HG03108 (cell line): ENCODE results near the gene CD53.
"Not testable (repeated sequence)": the region's sequence is repeated elsewhere in the genome, so short reads cannot be mapped to it uniquely, and the experiment has no call there.

Experiments used
- ATAC-seq: cut with Tn5 transposase; IDR thresholded peaks from one replicate; pipeline ENCODE4 v1.9.1; 2021; ENCODE audit warnings: moderate library complexity; ENCODE audit not compliant: unreplicated experiment

CD53 gene

GRCh38 chr1:110872745-110873720, at the start of gene CD53:
CD53 (plus strand) TSS chr1:110873148; CDS start chr1:110891409, 18,261 bp downstream.
- ATAC-seq: peak; percentile 31

DNA sequence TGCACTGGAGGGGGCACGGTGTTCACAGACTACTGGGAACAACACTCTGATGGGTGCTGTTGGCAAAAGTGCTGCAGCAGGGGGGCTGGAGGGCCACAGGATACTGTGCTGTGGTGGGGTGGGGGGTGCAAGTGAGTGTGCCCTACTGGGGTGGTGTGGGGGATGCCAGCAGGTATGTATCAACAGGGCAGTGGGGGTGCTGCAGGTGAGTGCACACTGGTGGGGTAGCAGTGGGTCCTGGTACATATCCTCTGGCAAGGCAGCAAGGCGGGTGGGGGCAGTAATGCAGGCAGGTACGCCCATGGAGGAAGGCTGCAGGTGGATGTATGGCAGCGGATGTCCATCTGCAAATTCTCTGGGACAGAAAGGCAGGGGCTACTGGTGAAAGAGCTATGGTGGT, 48.8 kb upstream of the CD53 start:
- ATAC-seq: no peak

DNA sequence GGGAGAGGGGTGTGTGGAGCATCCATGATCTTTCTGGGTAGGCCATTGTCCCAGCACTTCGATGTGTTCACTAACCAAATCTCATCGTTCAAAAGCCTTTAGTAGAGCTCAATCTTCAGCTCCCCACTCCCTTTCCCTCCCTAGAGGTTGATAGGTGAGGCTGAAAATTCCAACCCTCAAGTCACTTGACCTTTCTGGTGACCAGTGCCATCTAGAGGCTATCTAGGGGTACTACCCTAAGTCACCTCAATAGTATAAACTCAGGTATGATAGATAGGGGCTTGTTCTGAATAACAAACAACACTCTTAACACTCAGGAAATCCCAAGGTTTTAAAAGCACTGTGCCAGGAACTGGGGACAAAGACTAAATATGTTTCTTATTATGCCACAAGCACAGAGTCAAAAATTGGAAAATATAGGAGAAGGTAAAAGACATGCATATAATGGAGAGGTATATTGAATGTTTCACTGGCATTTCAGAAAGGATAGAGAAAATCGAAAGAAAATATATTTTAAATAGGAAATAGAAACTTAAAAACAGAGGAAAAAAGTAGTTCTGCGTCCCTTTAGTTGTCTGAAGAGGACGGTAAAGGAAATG, 42.9 kb upstream of the CD53 start:
- peak; percentile 67 for ATAC-seq

GRCh38 chr1:110833779-110834178, 39.2 kb upstream of the CD53 start:
- ATAC-seq: not testable (repeated sequence)

GRCh38 chr1:110846861-110847260, 26.1 kb upstream of the CD53 start:
- ATAC-seq: no peak

GRCh38 chr1:110850145-110850544, 22.8 kb upstream of the CD53 start:
- no peak for ATAC-seq

DNA sequence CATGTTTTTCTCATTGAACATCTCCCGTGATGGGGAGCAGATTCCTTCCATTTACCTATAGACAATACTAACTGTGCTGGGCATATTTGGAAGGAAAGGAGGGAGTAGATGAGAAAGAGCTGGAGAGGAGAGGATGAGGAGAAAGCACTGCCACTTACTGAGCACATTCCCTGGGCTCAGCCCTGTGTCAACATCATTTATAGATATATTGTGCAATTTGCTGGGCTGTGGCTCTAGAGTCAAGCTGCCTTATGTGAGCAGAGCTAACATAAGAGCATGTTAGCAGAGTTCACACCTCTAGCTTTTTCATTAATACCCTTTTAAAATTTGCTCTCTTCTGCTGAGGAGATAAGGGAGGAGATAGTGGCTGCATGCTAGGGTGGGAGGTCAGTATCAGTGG, 22.3 kb upstream of the CD53 start:
- no peak for ATAC-seq

- no peak for ATAC-seq
Measured at GRCh38 chr1:110853135-110853534, 19.8 kb upstream of the CD53 start.

GRCh38 chr1:110856410-110856809, 16.5 kb upstream of the CD53 start:
- ATAC-seq: no peak

GRCh38 chr1:110857964-110858948, 14.7 kb upstream of the CD53 start:
- no peak for ATAC-seq

- ATAC-seq: no peak
Measured at GRCh38 chr1:110859062-110859461, 13.9 kb upstream of the CD53 start.

DNA sequence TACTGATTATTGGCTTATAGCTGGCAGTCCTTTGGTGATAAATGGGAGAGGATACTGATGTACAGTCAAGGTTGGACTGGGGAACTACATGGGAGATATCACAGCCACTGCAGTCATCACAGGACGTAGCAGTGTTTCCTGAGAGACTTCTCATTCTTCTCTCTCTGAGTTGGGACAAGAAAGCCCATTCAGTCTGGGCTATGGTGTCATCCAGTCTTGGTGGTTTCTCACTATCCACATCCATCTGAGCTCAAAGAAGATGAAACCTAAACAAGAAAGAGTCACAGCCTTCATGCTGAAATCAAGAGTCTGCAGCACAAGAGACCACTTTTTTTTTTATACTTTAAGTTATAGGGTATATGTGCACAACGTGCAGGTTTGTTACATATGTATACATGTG, 12.8 kb upstream of the CD53 start:
- ATAC-seq: no peak

- not testable (repeated sequence) for ATAC-seq
Measured at GRCh38 chr1:110860620-110861019, 12.3 kb upstream of the CD53 start.

DNA sequence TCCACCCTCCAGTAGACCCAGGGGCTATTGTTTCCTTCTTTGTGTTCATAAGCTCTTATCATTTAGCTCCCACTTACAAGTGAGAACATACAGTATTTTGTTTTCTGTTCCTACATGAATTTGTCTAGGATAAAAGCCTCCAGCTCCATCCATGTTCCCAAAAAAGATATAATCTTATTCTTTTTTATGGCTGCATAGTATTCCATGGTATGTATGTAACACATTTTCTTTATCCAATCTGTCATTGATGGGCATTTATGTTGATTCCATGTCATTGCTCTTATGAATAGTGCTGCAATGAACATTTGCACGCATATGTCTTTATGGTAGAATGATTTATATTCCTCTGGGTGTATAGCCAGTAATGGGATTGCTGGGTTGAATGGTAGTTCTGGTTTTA, 11.0 kb upstream of the CD53 start:
- ATAC-seq: not testable (repeated sequence)

DNA sequence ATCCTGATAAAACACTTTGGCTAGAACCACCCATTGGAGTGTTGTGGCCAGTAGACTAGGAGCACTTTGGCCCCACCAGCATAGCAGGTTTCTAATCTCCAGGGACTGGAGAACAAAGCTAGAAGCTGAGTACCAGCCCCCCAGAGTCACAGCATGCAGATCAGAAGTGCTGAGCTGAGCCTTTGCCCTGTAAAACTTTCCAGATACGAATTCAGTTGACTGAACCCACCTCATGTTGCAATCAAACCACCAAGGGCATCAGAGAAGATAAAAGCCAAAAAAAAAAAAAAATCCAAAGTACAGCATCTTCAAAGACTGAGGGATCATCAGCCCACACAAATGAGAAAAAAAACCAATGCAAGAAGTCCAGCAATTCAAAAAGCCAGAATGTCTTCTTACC, 8.7 kb upstream of the CD53 start:
- ATAC-seq: no peak

DNA sequence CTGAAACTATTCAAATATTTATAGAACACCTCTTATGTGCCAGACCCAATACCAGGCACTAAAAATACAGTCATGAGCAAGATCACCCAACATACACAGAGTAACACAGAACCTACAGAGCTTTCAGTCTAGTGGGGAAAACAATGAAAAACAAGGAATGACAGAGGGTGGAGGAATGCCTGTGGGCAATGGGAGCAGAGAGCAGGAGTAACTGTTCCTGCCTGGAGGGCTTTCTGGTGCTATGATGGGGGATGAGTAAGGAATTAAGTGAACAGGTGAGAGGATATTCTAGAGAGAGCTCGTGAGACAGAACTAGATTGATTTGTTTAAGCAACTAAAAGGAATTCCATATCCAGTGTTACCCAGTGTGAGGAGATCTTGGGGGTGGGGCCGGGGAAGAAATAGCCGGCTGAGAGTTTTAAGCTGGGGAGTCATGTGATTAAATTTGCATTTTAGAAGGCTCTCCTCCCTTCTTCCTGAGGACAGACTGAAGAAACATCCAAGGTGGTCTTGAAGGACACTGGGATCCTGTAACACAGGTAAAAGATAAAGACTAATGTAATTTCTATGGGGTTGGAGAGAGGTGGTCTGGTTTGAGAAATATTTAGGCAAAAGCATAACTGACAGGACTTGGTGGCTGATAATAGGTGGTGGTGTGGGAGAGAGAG, 2.1 kb upstream of the CD53 start:
- no peak for ATAC-seq

GRCh38 chr1:110872366-110872744, 593 bp upstream of the CD53 start:
- ATAC-seq: no peak

DNA sequence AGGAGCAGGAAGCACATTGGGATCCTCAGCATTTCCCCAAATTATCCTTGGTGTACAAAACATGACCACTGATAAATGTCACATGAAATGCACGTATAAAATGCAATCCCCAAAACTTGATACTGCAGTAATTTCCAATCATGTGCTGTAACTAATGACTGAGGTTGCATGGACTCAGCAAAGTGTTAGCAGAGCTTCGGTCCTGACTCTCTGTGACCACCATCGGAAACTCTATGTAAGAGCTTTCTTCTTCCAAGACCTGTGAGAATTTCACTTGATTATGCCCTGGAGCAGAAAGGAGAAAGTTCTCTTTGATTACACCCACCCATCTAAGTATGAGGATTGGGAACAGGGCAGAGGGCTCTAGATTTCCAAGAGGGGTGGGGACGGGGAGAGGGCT, 908 bp downstream of the CD53 start:
- no peak for ATAC-seq

GRCh38 chr1:110874324-110875215, 1.6 kb downstream of the CD53 start:
- ATAC-seq: no peak
